Ramos (cell line): Measurements from ENCODE around the gene MRPL38.
"Not testable (repeated sequence)": the region's sequence is repeated elsewhere in the genome, so short reads cannot be mapped to it uniquely, and the experiment has no call there.

ENCODE experiments used
- in situ Hi-C: fragments of 300-500 bp; cut with MboI; formaldehyde crosslinking; loops from one replicate; pipeline ENCODE4 v1.14.3; 2022; ENCODE audit warnings: low sequenced_read_pairs; ENCODE audit not compliant: unreplicated experiment

Gene MRPL38

DNA sequence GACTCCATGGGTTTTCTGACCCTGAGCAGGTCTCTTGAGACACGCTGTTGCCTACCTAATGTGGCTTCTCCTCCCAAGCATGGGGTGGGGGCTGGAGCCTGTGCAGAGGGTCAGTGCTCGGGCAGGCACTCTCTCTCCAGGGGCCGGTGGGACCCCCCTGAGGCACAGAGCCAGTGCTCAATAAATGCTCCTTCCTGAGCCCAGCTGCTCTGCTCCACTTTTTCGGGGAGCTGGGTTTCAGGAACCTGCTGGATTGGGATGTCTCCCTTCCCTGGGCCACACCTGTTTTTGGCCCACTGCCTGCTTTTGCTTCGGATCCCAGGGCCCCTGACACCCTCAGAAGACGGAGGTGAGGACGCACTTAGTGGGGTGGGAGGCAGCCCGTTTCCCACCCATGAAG, 6.6 kb downstream of the MRPL38 start:
- in situ Hi-C loops: no loop called here

DNA sequence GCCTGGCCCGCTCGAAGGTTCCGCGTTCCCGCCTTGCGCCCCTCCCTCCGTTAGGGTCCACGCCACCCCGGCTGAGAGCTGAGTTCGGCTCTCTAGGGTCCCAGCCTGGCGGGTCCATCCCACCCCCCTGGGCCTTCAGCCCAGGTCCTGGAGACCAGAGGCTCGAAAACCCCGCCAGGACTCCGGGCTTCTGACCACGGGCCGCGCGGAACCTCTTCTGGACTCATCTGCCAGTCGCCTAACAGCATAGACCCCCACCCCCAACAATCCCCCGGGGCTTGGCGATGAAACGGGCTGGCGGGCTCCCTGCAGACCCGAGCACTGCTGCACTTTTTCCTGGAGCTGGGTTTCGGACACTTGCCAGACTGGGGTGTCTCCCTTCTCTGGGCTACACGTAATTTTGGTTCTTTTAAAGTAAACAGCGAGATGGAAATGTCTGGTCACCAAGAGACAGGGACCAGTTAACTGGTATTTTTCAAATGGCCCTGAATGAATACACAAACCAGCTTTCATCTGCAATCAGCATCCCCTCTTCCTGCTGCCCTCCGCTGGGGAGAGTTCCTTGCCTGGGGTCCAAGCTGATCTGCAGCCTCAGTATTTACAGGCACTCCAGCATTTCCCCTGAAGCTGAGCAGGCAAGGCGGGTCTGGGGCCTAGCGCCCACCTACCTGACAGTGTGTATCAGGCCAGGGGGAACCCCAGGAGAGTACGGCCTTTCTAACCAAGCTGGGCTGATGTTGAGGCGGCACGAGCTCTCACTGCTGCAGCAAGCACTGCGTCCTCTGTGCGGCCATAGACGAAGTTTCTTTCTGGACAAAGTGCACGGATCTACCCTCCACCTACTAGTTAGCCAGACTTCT, 7.3 kb downstream of the MRPL38 start:
- in situ Hi-C loops: no loop called here

DNA sequence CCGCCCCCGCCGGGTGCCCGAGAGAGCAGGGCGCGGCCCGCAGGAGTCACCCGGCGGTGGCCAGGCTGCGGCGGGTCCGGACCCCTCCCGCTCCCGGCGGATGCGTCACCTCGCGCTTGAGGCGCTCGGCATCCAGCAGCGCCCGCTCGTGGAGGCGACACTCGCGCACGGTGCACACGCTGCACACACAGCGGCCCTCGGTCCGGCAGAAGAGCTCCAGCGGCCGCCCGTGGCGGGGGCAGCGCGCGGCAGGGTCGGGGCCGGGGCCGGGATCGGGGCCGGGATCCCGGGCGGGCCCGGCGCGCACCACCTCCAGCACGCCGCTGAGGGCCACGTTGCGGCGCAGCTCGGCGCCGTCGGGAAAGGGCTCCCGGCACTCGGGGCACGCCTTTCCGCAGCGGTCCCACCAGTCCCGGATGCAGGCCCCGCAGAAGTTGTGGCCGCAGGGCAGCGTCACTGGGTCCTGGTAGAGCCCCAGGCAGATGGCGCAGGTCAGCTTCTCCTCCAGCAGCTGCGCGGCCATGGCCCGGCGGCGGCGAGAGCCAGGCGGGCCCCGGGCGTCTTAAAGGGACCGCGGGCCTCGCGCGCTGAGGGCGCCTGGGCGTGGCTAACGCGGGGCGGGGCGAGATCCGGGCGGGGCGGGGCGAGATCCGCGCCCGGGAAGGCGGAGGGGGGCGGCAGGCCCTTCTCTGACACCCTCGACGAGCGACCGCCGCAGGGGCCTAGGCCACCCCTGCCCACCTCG, 8.1 kb downstream of the MRPL38 start, which contains the start of gene TRIM65:
Gene TRIM65 (minus strand): TSS at position 537 of the 745 bp plus-strand sequence. CDS start 14 bp downstream, at position 523.
- in situ Hi-C loops: no loop called here

DNA sequence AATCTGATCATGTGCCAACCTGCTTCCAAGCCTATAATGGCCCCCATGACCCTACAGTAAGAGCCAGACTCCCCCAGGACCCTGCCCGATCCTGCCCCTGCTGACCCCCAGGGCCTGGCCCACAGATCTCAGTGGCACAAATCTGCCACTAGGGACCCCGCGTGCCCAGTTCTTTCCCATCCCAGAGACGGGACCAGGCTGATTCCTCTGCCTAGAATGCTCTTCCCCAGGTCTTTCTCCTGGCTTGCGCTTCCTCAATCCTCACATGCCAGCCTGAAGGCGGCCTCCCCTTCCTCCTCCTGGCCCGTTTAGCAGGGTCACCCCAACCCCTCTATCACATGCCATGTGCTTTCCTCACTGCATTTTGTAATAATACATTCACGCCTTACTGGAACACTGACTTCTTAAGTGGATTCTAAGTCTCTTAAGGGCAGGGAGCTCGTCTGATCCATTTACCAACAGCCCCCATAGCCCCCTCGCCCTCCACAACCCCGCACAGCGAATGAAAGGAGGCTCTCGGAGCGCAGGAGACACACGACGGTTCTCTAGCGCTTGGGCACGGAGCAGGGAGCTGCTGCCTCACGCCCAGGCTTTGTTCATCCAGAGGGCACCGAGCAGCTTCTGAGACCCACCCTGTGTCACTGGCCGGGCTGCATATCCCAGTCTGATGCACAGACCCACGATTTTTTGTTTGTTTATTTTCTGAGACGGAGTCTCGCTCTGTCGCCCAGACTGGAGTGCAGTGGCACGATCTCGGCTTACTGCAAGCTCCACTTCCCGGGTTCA, 9.1 kb downstream of the MRPL38 start:
- in situ Hi-C loops: no loop called here

DNA sequence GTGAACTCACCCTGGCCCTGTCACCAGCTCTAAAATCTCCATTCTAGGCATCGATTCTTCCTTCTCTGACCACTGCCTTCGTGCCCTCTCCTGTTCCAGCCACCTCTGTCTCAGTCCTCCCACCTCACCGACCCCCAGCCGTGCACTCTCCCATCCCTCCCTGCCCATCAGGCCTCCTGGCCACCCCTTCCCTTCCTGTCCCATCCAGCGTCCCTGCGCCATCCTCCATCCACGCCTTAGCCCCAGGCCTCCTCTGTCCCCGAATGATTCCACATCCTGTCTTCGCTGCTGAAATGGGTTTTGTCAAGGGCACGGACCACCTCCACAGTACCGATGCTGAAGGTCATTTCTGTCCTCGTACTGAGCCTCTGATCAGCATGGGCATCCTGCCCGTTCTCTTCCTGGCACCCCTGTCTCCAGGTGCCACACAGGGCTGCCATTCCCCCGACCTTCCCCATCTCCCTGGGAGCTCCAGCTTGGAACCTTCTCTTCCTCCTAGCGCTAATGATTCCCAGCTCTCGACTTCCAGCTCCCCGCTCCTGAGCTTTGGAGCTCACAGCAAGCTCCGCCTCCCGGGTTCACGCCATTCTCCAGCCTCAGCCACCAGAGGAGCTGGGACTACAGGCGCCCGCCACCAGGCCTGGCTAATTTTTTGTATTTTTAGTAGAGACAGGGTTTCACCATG, 10.5 kb downstream of the MRPL38 start:
- in situ Hi-C loops: no loop called here

DNA sequence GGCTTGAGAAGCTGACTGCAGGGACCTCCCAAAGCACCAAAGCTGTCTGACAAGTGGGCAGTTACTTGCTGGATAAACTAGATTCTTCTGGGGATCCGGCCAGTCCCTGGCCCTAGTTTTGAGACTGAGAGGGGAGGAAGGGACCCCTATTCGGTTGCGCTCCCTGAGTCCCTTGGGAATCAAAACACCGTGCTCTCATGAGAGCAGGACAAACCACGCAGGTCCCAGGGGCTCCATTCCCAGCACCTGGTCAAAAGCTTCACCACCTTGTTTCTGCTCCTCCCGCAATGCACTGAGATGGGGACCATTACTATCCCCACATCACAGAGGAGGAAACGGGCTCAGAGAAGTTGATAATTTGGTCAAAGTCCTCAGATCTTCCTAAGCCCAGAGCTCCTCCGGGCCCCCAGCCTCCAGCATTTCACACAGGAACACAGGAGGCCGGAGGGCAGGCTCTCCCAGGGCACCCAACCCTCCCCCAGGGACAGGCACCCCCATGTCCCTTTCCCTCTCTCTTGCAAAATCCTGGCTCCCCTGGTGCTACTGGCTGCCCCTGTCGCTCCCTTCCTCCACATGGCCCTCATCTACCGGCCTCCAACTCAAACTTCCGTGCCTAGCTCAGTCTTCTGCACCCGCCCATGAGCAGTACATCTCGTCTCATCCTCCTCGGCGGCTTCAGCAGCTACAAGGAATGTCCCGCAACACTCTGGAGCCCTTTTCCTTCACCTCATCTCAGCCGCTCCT, 11.2 kb downstream of the MRPL38 start:
- in situ Hi-C loops: no loop called here

DNA sequence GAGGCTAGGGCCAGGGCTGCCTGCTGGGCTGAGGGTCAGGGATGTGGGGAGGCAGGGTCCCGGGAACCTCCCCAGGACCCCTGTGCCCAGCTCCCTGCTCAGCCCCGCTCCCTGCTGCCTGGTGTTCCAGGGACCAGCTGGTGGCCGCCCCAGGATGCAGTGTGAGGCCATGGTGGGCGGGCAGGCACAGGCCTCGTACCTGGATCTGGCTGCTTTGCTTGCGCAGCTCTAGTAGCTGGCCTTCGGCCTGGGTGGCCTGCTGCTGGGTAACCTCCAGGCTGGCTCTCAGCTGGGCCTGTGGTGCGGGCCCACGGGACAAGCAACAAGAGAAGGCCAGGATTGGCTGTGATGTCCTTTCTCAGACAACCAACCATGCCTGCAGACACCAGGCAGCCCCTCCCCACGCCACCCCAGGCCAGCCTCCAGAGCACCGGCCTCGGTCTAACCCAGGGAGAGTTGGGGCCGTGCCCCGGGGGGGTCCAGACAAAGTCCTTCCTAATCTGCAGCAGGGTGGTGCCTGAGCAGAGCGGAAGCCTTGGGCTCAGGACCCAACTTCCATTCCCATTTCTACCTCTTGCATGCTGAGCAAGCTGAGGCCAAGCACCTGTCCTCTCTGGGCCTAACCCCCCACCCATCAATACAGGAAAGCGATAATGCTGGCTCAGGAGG, 12.0 kb downstream of the MRPL38 start:
- in situ Hi-C loops: no loop called here

DNA sequence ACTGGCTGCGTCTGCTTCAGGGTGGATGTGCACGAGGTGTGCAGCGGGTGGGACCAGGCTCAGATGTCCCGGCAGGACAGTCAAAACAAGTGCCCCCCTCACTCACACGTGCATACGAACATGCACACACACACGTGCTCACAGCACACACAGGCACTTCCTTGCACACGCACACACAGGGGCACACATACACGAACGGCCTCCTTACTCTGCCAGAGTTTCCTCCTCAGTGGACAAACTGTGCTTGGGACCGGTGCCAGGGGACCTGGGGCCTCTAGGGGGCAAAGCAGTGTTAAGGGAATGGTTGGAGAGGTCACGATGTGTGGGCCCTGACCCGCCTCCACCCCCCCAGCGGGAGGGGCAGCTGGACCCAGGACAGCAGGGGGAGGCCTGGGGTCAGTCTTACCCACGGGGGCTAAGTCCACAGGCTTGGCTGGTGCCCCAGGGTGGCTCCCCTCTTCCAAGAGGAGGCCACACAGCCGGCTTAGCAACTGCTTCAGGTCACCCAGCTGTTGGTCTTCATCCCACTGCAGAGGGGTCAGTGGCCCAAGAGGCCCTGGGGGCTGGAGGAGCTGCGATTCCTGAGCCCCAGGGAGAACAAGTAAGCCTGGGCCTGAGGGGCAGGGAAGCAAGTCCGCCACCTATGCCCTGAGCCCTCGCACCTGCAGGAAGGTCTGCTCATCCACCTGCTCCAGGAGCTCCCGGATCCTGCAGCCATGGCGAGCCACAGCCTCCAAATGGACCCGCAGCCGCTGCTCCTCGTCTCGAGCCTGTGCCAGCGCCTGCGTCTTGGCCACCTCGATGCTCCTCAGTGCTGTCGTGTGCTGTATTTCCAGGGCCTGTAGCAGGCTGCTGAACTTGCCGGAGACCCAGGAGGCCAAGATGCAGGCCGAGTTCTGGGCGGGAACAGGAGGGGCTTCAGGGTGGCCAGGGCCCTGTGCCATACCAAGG, 12.8 kb downstream of the MRPL38 start:
- in situ Hi-C loops: no loop called here

DNA sequence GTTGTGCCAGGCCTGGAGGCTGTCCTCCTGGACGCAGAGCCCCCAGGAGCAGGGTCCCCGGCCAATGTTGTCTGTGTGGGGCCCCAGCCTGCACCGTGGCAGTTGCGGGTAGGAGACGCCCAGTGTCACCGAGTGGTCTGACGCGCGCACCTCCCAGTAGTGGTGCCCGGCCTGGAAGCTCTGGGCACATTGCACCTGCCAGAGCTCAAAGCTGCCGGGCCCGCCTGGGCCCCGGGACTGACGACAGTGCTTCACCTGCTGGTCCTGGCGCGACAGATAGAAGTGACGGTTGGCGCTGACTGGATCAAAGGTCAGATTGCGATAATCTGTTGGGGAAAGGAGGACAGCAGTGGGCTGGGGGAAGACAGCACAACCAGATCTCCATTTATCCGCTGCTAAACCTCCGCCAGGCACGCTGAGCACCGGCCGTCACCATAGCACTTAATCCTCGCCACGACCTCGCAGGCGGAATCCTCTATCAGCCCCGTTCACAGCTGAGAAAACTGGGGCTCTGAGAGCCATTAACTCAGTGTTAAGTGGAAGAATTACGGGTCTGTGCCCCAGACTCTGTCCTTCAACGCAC, 13.6 kb downstream of the MRPL38 start:
- in situ Hi-C loops: no loop called here

DNA sequence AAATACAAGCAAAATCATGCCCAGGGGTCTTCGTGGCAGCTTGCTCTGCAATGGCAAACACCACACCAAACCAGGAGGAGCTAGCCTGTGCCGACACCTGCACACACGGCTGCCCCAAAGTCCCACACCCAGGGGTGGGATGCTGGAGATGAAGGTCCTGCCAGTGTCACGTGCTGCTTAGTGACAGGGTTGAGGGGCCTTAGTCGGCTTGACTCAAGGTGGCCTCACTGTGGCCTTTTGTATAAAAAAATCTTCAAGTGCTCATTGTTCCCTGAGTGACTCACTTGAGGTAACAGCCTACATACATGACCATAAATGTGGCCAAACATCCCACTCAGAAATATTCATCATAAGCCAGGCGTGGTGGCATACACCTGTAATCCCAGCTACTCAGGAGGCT, 15.2 kb downstream of the MRPL38 start:
- in situ Hi-C loops: no loop called here

DNA sequence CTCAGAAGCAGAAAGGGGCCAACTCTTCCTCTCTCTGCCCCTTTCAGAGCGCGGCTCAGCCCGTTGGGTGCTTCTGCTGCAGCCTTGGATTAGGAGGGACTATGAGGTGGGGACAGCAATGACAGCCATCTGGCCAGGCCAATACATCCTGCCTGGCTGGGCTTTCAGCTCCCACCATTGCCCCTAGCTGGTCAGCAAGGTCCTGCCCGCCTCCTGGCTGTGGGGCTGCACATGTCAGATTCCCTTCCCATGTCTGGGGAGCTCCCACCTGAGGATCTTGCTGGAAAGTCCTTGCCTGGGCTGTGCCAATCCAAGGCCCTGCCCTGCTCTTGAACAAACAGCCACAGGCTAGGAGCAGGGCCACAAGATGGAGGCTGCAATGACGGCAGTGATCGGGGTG, 16.2 kb downstream of the MRPL38 start:
- in situ Hi-C loops: no loop called here

DNA sequence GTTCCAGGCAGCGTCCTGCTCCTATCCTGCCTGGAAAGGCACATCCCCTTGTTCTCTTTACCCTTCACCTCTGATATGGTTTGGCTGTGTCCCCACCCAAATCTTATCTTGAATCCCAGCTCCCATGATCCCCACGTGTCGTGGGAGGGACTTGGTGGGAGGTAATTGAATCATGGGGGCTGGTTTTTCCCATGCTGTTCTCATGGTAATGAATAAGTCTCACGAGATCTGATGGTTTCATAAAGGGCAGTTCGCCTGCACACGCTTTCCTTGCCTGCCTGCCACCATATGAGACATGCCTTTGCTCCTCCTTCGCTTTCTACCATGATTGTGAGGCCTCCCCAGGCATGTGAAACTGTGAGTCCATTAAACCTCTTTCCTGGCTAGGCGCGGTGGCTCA, 18.8 kb downstream of the MRPL38 start:
- in situ Hi-C loops: not testable (repeated sequence)

DNA sequence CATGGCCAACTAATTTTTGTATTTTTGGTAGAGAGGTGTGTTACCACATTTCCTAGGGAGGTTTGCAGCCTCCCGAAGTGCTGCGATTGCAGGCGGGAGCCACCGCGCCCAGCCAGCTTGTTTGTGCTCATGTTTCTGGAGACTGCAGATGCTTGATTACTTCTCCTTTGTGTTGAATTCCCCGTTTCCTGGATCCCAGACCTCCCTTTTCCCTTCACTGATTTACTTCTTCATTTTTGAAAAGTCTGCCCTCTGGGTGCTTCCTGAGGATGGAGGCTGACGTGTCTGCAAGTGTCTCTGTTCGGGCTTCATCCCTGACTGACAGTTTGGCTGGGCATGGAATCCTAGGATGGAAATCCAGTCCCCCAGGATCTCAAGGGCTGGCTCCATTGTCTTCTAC, 19.3 kb downstream of the MRPL38 start:
- in situ Hi-C loops: no loop called here

DNA sequence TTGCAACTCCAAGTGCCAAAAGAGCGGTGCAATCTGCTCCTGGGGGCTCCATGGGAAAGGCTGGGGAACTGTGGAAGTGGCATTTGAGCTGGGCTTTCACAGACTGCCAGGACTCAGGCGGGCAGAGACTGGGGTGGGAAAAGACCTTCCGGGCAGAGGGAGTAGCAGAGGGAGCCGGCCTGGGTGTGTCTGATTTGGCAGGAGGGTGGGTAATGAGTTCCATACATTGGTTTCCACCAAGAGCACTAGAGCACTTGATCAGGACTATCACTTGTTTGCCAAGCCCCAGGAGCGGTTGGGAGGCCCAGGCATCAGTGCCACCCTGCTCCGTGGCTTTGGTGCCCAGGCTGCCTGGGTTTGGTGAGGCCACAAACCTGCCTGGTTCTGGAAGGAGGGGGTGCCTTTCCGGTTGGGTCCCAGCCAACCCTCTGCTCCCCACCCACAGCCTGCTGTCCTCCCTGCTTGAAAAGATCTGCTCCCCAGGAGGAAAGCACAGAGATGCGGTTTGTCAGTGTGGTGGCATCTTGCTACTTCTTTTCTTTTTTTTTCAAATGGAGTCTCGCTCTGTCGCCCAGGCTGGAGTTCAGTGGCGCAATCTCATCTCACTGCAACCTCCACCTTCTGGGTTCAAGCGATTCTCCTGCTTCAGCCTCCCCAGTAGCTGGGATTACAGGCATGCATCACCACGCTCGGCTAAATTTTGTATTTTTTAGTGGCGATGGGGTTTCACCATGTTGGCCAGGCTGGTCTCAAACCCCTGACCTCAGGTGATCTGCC, 22.8 kb downstream of the MRPL38 start:
- in situ Hi-C loops: no loop called here

DNA sequence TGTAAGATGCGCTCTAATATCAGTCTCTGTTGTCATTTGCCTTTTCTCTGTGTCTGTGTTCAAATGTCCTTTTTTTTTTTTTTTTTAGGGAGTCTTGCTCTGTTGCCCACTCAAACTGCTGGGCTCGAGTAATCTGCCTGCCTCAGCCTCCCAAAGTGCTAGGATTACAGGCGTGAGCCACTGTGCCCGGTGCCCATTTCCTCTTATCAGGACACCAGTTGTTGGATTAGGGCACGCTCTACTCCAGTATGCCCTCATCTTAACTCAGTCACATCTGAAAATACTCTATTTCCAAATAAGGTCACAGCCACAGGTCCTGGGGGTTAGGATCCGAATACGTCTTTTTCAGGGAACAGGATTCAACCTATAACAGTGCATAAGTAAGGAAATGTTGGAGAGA, 24.4 kb downstream of the MRPL38 start:
- in situ Hi-C loops: no loop called here

DNA sequence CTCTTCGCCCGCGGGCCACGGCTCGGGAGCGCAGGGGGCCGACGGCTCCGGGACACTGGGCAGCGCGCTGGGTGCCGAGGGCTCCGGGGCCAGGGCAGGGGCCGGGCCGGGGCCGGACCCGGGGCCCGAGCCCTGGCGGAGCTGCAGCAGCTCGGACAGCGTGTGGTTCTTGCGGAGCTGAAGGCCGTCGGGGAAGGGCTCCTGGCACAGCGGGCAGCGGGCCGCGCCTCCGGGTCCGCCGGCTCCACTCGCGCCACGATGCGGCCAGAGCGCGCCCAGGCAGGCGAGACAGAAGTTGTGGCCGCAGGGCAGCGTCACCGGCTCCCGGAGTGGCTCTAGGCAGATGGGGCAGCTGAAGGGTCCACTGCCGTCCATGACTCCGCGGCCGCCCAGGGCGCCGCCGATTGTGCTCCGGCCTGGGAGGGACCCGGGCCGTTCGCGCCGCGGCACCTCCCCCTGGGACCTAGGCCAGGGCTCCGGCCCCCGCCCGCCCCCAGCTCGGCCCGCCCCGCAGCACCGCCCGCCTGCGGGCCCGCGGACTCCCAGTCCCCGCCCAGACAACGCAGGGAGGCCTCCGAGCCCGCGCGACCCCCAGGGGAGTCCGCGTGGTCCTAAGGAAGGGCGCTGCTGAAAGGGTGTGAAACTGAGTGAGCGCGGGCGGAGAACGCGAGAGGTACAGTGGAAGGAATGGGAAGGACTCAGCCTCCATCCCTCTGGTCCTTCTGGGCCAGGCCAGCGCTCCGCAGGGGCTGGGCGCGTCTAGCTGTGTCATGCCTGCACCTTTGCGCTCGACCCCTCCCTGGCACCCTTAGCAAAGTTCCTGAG, 26.3 kb downstream of the MRPL38 start, which contains the start of gene TRIM47:
Gene TRIM47 (minus strand): TSS at position 408 of the 825 bp plus-strand sequence. CDS start 33 bp downstream, at position 375.
- in situ Hi-C loops: no loop called here
